ENCODE results near the gene STMN3.
"Not testable (repeated sequence)": the region's sequence is repeated elsewhere in the genome, so short reads cannot be mapped to it uniquely, and the experiment has no call there.

The STMN3 gene

DNA sequence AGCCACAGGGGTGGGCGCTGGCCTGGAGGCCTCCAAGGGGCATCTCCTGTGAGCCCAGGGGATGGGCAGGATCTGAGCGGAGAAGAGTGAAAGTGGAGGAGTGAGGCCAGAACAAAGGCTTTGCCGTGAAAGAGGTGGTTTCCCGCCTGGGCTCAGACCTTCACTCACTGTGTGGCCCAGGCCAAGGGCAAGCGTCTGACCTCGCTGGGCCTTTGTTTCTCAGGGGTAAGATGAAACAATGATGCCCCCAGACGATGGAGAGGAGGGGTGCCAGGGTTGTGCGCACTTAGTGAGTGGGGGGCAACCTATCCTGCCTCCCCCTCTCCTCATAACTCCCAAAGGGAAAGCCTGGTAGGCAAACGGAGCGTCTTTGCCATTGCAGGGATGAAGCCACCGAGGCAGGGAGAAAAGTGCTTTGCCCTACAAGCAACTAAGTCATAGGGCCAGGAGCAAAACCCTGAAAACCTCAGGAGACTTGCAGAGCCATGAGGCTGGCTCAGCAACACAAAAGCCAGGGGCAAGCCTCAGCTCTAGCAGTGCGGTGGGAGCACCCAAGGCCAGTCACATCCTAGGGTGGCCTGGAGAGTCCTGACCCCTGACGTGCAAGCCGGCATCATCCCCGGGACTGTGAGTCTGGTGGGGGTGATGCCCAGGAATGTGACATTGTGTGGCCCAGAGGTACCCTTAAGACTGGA lies 897 bp upstream of the STMN3 start:
- DNase-seq = no peak

DNA sequence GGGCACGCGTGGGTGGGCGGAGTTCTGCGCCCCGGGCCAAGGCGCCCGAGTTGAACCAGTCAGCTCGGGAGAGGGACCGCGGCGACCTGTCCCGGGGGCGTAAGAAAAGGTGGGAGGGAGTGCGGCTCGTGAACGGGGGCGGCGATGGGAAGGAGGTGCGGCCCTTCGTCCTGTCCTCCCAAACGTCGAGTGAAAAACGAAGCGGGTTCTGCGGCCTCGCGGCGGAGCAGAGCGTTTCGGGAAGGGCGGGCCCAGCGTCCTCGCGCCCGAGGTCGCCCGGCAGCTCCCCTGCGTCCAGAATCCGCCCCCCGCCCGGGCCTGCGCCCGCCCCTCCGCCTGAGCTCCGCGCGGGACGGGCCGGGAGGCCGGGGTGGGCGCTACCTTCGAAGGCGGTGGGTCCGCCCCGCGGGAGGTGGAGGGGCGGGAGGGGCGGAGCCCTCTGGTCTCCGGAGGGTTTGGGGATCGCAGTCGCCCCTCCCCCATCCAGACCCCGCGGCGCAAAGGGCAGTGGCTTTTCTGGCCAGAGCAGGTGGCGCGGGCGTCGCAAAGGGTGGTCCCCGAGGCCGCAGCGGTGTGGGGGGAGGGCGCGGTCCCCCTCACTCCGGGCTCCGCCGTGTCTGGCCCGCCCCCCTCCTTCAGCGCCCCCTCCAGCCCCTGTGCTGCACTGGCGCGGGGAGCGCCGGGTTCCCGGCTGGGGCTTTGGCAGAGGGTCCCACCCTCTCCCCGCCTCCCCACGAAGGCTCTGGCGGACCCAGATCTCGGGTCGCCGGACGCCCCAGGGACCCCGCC lies 838 bp downstream of the STMN3 start:
- DNase-seq = no peak

DNA sequence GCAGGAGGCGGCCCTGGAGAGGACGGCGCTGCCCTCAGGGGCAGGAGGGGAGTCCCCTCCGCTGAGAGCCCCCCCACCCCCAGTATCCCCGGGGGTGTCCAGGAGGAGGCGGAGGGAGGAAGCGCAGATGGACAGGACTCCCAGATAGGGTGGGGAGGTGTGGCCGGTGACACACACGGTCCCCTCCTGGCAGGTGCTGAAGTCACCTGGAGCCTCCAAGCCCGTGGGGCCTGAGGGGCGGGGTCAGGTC lies 1.4 kb downstream of the STMN3 start:
- no peak for DNase-seq

DNA sequence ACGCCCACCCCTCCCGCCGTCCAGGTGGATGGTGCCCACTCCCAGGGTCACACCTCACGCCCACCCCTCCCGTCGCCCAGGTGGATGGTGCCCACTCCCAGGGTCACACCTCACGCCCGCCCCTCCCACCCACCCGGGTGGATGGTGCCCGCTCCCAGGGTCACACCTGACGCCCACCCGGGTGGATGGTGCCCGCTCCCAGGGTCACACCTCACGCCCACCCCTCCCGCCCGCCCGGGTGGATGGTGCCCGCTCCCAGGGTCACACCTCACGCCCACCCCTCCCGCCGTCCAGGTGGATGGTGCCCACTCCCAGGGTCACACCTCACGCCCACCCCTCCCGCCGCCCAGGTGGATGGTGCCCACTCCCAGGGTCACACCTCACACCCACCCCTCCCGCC lies 2.7 kb downstream of the STMN3 start:
- DNase-seq = not testable (repeated sequence)

DNA sequence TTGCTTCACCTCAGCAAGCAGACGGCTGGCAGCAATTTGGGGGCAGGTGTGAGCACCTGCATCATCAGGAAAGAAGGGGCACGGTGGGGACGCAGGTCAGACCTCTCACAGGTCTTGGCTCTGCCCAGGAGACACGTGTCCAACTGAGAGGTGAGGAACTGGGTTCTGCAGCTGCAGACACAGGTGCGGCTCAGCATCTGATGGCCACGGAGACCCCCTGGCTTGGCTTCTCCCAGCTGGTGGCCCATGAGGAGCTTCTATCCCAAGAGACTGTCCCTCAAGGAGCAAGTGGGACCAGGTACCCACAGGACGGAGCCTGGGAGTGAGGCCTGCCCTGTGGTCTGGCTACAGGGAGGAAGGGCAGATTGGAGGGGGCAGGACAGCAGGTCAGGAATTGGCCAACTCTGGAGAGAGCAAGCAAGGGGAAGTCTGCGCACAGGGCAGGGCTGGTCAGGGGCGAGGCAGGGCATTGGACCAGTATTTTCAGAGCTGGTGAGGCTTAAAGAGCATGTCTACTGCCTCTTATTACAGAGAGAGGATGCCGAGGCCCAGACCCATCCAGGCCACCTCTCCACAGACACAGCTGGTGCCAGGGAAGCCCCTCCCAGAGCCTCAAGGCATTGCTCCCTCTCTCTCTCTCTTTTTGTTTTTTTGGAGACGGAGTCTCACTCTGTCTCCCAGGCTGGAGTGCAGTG lies 4.2 kb downstream of the STMN3 start:
- DNase-seq = no peak

DNA sequence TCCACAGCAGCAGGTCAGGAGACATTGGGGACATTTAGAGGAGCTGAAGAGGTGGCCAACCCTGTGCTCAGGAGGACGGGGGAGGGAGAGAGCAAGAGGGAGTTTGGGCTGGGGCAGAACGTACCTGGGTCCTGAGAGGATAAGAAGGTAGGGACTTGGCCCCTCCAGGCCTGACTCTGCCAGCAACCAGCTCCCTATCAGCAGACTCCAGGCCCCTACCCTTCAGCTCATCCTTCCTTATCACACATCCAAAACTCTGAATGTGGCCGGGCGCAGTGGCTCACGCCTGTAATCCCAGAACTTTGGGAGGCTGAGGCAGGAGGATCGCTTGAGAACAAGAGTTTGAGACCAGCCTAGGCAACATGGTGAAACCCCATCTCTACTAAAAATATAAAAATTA lies 5.0 kb downstream of the STMN3 start:
- no peak for DNase-seq

DNA sequence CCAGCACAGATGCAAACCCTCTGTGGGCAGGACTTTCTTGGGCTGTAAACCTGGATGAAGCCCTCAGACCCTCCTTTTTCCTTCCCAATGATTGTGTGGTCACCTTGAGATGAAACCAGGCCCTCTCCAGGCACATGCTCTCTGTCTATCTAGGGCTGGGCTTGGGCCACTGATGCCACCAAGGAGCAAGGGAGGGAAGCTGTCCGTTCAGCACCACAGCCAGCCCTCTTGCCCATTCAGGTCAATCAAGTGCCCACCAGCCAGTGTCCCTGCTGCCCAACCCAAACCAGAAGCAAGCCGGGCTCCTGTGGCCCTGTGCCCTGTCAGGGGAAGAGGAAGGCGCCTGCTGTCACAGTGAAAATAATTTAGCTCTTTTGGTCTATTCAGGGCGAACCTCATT lies 8.0 kb downstream of the STMN3 start:
- no peak for DNase-seq

DNA sequence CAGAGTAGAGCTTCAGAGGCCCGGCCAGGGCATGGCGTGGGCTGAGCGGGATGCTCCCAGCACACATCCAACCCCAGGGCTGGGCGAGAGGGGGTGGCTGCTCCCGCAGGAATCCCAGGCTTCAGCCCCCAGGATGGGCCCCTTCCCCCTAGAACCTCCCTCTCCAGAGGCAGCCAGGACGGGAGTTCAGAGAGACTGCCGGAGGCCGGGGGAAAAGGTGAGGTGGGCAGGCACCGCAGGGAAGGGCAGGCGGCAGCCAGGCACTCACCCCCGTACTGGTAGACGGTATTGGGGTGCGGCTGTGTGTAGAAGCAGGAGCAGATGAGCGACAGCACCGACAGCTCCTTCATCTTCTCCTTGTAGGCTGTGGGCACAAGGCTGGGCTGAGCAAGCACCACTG lies 9.3 kb downstream of the STMN3 start:
- no peak for DNase-seq

DNA sequence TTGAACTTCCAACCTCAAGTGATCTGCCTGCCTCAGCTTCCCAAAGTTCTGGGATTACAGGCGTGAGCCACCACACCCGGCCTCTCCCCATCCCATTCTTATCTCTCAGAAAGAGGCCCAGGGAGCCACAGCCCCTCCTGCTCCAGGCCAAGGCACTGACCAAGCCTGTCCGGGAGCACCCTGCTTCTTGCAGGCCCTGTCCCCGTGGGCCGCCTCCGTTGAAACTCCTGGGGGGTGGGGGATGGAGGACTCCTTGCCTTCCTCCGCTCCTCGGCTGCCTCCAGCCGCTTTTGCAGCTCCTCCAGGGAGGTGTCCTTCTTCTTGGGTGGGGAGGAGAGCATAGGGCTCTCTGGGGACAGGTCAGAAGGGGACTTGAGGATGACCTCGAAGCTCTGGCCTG lies 9.7 kb downstream of the STMN3 start:
- DNase-seq = no peak

DNA sequence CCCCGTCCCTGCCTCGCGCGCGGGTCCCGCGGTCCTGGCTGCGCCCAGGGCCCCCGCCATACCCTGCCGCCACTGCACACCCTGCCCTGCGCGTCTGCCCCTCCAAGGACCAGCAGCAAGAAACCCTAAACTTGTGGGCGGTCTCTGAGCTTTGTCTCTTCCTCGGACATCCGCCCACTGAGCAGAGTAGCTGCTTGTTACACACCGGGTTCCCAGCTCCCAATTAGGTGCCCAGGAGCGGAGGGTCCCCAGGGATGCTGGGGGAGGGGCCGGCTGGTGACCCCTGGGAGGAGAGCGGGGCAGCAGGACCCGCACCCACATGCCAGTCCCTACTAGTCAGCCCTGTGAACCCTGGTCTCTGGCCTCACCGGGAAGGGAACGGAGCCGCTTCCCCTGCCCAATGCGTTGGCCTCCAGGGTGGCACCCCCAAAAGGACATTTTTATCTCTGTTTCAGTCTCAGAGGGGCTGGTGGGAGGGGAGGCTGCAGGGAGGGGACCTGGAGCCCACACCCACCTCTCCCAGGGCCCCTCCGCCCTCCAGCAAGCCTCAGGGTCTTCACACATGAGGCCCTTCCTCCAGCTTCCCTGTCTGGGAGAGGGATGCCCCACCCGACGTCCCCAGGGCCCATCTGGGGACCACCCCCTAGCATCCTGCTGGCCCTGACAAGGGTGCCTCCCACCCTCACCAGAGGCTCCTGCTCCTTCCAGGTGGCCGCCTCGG lies 10.5 kb downstream of the STMN3 start:
- DNase-seq = no peak

DNA sequence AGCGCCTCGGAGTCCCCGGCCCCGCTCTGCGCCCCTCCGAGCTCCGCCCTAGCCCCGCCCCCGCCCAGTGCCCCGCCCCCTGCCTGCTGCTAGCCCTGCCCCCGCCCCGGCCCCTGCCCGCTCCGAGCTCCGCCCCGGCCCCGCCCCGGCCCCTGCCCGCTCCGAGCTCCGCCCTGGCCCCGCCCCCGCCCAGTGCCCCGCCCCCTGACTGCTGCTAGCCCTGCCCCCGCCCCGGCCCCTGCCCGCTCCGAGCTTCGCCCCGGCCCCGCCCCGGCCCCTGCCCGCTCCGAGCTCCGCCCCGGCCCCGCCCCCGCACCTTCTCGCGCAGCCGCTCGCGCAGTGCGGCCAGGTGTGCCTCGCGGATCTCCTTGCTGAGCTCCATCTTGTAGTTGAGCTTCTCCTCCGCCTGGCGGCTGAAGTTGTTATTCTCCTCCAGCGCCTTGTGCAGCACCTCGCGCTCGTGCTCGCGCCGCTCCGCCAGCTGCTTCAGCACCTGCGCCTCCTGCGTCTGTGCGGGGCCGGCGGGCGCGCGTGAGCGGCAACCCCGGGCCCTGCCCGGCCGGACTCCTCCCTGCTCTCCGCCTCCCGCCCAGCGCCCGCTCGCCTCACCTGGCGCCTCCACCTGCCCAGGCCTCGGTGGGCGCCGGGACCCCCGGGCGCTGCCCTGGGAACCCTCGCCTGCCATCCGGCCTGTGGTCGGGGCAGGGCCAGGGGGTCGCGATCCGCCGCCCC lies 11.3 kb downstream of the STMN3 start:
- peak; percentile 46 for DNase-seq

DNA sequence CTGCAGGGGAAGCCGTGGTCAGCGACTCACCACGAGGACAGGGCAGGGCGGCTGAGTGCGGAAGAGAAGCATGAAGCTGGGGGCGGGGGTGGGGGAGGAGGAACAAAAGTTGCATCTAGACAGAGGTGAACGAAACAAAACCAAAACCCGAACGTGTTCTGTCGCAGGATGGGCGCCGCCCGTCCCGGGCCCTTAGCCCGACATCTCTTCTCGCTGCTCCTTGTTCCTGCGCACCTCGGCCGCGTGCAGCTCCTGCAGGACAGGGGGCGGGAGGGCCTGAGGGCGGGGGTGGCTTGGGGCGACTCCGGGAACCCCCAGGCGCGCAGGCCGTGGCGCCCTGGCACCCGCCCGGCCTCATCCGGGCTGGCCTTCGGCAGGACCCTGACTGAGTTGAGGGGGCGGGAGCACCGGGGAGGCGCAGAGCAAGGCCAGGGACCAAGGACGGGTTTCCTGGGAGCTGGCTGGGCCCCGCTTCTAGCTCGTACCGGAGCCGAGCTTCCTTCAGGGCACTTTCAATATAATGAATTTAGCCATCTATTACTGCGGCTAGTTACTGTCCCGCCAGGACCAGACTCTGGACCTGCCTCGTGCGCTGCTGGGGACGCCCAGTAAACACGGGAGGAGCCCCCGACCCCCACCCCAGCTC lies 12.0 kb downstream of the STMN3 start:
- no peak for DNase-seq

DNA sequence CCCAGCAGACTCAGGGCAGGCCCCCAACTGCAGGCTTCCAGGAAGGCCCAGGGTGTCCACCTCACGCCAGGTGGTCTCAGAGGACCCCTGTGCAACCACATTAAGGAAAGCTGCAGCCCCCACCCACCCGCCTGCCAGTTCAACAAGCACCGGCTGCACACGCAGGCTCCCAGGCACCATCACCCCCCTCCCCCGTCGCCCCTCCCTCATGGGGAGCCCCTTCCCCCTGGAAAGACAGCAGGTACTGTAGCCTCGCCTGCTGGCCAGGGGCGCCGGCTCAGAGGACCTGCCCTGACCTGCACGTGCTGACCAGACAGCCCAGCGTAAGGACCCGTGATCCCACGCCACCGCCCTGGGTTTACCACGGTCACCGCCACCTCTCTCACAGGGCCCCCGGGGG lies 12.5 kb downstream of the STMN3 start:
- DNase-seq = not testable (repeated sequence)

DNA sequence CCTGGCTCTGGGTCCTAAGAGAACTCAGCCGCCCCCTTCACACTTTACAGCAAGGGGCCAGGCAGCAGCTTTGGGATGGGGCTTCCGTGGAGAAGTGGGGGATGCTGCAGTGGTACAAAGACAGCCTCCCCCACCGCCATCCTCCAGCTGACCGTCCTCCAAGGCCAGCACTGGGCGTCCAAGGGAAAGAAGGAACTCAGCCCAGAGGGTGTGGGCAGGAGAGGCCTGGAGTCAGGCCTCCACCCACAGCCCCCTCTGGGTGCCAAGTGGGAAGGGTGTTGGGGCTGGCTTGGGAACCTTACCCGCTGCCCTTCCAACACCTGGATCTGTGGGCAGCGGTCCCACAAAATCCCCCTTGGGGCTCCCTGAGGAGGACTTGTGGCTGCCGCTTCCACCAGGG lies 13.1 kb downstream of the STMN3 start:
- DNase-seq = no peak

DNA sequence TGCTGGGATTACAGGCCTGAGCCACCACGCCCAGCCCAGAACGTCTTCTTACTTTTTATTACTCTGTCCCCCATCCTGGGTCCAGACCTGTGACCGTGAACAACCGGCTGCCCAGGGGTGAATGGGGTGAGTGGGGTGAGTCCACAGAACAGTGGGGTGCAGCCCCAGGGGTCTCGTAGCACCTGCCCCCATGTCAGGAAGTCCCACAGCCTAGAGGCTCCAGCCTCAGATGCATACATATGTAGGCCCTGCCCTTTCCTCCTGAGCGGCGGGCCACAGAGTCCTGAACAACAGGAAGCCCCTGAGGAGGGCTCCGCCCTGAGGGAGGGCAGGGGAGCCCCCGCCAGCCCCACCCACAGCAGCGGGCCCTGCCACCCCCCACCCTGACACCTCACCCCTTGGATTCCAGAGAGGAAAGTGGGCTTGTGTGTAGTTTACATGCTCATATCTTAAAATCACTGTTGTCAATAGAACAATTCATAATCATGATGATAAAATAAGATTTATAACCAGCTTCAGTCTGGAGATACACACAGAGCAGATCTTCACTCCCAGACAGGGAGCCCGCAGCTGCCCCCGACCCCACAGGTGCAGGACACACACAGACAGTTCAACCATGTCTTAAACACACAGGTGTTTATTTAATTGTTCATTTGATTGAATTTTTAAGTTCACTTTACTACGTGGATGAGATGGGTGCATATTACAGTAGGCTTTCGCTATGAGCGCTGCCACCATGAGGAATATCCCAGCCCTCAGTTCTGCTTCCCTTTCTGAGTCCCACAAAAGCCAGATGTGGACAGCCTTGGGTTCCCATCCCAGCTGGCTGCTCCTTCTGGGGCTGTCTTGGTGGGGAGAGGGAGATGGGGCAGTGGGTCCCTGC lies 13.9 kb downstream of the STMN3 start:
- no peak for DNase-seq

DNA sequence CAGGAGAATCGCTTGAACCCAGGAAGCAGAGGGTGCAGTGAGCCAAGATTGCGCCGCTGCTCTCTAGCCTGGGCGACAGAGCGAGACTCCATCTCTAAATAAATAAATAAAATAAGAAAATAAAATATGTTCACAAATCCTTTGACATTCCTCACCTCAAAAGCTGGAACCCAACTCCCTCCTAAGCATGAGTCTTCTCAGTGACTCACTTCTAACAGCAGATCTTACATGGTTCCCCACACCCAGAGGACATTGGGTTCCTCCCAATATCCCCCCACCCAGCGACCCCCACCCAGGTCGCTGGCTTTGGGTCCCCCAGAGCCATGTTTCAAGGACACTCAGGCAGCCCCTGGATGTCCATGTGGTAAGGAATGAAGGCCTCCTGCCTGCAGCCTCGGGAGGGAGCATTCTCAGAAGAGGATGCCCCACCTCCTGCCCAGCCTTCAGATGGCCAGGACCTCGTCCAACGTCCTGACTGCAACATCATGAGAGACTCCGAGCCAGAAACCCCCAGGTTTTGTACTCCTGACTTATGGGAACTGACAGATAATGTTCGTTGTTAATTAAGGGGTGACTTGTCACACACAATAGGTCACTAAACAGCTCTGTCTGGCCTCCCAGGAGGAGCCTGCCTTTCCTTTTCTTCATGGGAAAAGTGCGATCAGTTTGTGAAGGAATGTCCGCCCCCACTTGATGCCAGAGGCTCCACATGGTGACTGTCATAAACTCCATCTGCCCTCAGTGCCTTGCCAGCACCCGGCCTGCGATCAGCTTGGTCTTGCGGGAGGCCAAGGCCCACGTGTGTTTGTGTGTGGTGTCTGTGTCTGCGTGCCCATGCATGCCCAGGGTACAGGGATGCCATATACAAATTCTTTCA lies 16.2 kb downstream of the STMN3 start:
- DNase-seq = no peak

DNA sequence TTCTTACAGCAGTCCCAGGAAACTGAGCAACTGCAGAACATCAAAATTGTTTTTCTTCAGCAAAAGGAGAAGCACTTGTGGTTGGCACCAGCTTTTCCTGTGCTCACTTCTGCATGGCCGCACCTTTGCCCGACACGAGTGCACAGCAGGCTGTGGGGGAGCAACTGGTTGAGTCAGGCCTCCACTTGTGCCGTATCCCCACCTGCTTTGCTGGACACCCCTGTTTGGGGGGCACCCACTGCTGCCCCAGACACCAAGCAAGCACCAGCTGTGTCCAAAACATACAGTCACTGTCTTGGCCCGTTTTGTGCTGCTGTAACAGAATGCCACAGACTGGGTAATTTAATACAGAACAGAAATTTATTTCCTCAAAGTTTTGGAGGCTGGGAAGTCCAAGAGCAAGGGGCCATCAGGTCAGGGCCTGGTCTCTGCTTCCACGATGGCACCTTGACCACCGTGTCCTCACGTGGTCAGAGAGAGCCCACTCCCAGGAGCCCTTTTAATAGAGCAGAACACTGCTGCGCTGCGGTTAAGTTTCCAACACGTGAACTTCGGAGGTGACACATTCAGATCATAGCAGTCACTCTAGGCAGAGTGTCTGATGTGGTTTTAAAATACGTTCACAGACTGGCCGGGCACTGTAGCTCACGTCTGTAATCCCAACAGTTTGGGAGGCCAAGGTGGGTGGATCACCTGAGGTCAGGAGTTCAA lies 17.6 kb downstream of the STMN3 start:
- DNase-seq = no peak

DNA sequence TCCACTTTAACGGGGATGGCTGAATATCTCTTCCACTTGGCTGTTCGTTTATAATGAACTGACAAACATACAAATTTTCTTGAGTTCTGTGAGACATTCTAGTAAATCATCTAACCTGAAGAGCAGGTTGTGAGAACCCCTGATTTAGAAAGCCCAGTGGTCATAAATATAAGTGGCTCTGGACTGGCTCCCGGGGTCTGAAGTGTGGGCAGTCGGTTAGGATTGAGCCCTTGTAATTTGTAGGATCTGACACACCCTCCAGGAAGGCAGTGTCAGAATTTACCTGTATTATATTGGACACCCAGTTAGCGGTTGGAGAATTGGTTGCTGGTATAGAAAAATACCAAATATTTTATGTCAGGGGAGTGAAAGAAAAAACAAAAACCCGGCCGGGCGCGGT lies 19.5 kb downstream of the STMN3 start:
- DNase-seq = no peak

DNA sequence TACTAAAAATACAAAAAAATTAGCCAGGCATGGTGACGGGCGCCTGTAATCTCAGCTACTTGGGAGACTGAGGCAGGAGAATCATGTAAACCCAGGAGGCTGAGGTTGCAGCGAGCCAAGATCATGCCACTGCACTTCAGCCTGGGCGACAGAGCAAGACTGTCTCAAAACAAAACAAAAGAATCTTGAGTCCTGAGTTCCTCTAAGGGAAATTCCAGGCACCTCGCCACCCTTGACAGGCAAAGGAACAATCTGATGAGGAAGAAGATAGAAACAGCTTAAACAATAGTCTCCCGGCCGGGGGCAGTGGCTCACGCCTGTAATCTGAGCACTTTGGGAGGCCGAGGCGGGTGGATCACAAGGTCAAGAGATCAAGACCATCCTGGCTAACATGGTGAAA lies 21.8 kb downstream of the STMN3 start:
- DNase-seq = not testable (repeated sequence)

DNA sequence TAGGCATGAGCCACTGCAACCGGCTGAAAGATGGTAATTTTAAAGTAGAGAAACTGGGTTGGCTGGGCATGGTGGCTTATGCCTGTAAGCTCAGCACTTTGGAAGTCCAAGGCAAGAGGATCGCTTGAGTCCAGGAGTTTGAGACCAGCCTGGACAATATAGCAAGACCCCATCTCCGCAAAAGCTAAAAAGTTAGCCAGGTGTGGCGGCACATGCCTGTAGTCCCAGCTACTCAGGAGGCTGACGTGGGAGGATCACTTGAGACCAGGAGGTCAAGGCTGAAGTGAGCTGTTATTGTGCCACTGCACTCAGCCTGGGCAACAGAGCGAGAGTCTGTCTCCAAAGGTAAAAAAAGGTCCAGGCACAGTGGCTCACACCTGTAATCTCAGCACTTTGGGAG lies 22.3 kb downstream of the STMN3 start:
- DNase-seq = not testable (repeated sequence)

Measured in NCI-H1436 treated with DMSO at 0.1 percent for 48 hours (cell line).